ENCODE data around the gene SLC2A4RG.

SLC2A4RG gene

GRCh38 chr20:63741676-63742380, 2.3 kb downstream of the SLC2A4RG start:
- DNase-seq (ENCODE audit: low read depth), result no peak

GRCh38 chr20:63742381-63743024, 2.9 kb downstream of the SLC2A4RG start:
- no peak for DNase-seq (ENCODE audit: low read depth)

- DNase-seq (ENCODE audit: low read depth), result no peak
Measured at GRCh38 chr20:63743210-63743970, 3.8 kb downstream of the SLC2A4RG start.

GRCh38 chr20:63744158-63744557, 4.6 kb downstream of the SLC2A4RG start:
- no peak for DNase-seq (ENCODE audit: low read depth)

GRCh38 chr20:63744574-63745423, 5.2 kb downstream of the SLC2A4RG start:
- no peak for DNase-seq (ENCODE audit: low read depth)

GRCh38 chr20:63745424-63745805, 5.8 kb downstream of the SLC2A4RG start:
- no peak for DNase-seq (ENCODE audit: low read depth)

GRCh38 chr20:63745961-63746731, 6.6 kb downstream of the SLC2A4RG start:
- no peak for DNase-seq (ENCODE audit: low read depth)

- no peak for DNase-seq (ENCODE audit: low read depth)
Measured at GRCh38 chr20:63746751-63747315, 7.3 kb downstream of the SLC2A4RG start.

GRCh38 chr20:63747622-63748069, 8.1 kb downstream of the SLC2A4RG start:
- DNase-seq (ENCODE audit: low read depth), result no peak

- peak; percentile 23 for DNase-seq (ENCODE audit: low read depth)
Measured at GRCh38 chr20:63748070-63748933, 8.7 kb downstream of the SLC2A4RG start.

- DNase-seq (ENCODE audit: low read depth), result no peak
Measured at GRCh38 chr20:63748934-63749270, 9.3 kb downstream of the SLC2A4RG start.

GRCh38 chr20:63749597-63750508, 10.3 kb downstream of the SLC2A4RG start:
- DNase-seq (ENCODE audit: low read depth), result no peak

GRCh38 chr20:63750807-63751470, 11.4 kb downstream of the SLC2A4RG start:
- DNase-seq (ENCODE audit: low read depth), result no peak

GRCh38 chr20:63751471-63752271, 12.1 kb downstream of the SLC2A4RG start:
- DNase-seq (ENCODE audit: low read depth), result no peak

- no peak for DNase-seq (ENCODE audit: low read depth)
Measured at GRCh38 chr20:63752411-63753101, 13.0 kb downstream of the SLC2A4RG start.

GRCh38 chr20:63753381-63753780, 13.8 kb downstream of the SLC2A4RG start:
- DNase-seq (ENCODE audit: low read depth), result no peak

- DNase-seq (ENCODE audit: low read depth), result no peak
Measured at GRCh38 chr20:63754008-63754407, 14.4 kb downstream of the SLC2A4RG start.
